Endothelial cell (in vitro differentiated cells): ENCODE measurements around the gene MLKL. TPM values are rescaled to one million over a fixed set of nuclear protein-coding genes. Genes with fewer than 3 reads are reported as not detected.
"Not testable (repeated sequence)": the region's sequence is repeated elsewhere in the genome, so short reads cannot be mapped to it uniquely, and the experiment has no call there.

Source experiments
- DNase-seq: peaks from one replicate; pipeline ENCODE4 v3.0.0; 2021; ENCODE audit warnings: low spot score
- H3K27ac Mint-ChIP-seq: one replicate; pipeline ENCODE4 v1.8.0; 2021; ENCODE audit warnings: mixed read lengths, inconsistent platforms; ENCODE audit not compliant: unreplicated experiment
- H3K27me3 Mint-ChIP-seq: one replicate; pipeline ENCODE4 v1.8.0; 2021; ENCODE audit warnings: mild to moderate bottlenecking, moderate library complexity, mixed read lengths, inconsistent platforms; ENCODE audit not compliant: unreplicated experiment
- H3K36me3 Mint-ChIP-seq: one replicate; pipeline ENCODE4 v1.8.0; 2021; ENCODE audit warnings: mild to moderate bottlenecking, low read depth, mixed read lengths, inconsistent platforms; ENCODE audit not compliant: unreplicated experiment
- H3K4me1 Mint-ChIP-seq: one replicate; pipeline ENCODE4 v1.8.0; 2021; ENCODE audit warnings: mild to moderate bottlenecking, mixed read lengths, inconsistent platforms; ENCODE audit not compliant: unreplicated experiment
- H3K4me3 Mint-ChIP-seq: one replicate; pipeline ENCODE4 v1.8.0; 2021; ENCODE audit warnings: mild to moderate bottlenecking, mixed read lengths, inconsistent platforms; ENCODE audit not compliant: unreplicated experiment
- H3K9me3 Mint-ChIP-seq: one replicate; pipeline ENCODE4 v1.8.0; 2021; ENCODE audit warnings: mixed read lengths, inconsistent platforms; ENCODE audit not compliant: unreplicated experiment
- CTCF ChIP-seq: fragments of 200-600 bp; sonication (generic); IDR thresholded peaks from one replicate; pipeline ENCODE4 v1.5.0; 2021; ENCODE audit warnings: antibody characterized with exemption; ENCODE audit not compliant: unreplicated experiment
- total RNA-seq: library from RNA; stranded (reverse); fragmentation: NEBNext Ultra II Directional; extraction: Animal tissue kit (Norgen Biotek cat#: 25700); gene quantifications from one replicate; pipeline ENCODE4 v1.2.1, GENCODE V29; 2021; ENCODE audit not compliant: unreplicated experiment

Gene MLKL
- total RNA-seq, 1 donor from 2014 or later: 12.3 TPM

- H3K9me3 Mint-ChIP-seq: no peaks in the 10 kb centered on the region
- no peak for TF ChIP-seq CTCF
- H3K4me1 Mint-ChIP-seq: peaks cover 17% of the 10 kb centered on the region
- no peaks in the 10 kb centered on the region for H3K27me3 Mint-ChIP-seq
- DNase-seq: no peak
- H3K4me3 Mint-ChIP-seq: peak overlapping the region; percentile 69
- H3K36me3 Mint-ChIP-seq: peaks cover 17% of the 10 kb centered on the region
- no peak overlapping the region for H3K27ac Mint-ChIP-seq
These were observed 26.8 kb downstream of the MLKL start for GRCh38 chr16:74673876-74674275.

GRCh38 chr16:74668877-74669276 lies 31.8 kb downstream of the MLKL start:
- not testable (repeated sequence) for H3K27ac Mint-ChIP-seq, H3K27me3 Mint-ChIP-seq, H3K4me3 Mint-ChIP-seq, DNase-seq, H3K9me3 Mint-ChIP-seq
- peaks cover 24% of the 10 kb centered on the region for H3K4me1 Mint-ChIP-seq
- H3K36me3 Mint-ChIP-seq: peaks cover 10% of the 10 kb centered on the region

- DNase-seq: peak; percentile 51
- Mint-ChIP-seq H3K9me3 (no peaks in the 10 kb centered on the region), H3K27me3 (peaks cover 2% of the 10 kb centered on the region), H3K27ac (peak overlapping the region; percentile 82), H3K4me1 (peaks cover 20% of the 10 kb centered on the region), H3K36me3 (peaks cover 17% of the 10 kb centered on the region), H3K4me3 (peak overlapping the region; percentile 91)
- TF ChIP-seq CTCF: no peak
These were observed 33.4 kb downstream of the MLKL start for GRCh38 chr16:74667255-74667700.

DNA sequence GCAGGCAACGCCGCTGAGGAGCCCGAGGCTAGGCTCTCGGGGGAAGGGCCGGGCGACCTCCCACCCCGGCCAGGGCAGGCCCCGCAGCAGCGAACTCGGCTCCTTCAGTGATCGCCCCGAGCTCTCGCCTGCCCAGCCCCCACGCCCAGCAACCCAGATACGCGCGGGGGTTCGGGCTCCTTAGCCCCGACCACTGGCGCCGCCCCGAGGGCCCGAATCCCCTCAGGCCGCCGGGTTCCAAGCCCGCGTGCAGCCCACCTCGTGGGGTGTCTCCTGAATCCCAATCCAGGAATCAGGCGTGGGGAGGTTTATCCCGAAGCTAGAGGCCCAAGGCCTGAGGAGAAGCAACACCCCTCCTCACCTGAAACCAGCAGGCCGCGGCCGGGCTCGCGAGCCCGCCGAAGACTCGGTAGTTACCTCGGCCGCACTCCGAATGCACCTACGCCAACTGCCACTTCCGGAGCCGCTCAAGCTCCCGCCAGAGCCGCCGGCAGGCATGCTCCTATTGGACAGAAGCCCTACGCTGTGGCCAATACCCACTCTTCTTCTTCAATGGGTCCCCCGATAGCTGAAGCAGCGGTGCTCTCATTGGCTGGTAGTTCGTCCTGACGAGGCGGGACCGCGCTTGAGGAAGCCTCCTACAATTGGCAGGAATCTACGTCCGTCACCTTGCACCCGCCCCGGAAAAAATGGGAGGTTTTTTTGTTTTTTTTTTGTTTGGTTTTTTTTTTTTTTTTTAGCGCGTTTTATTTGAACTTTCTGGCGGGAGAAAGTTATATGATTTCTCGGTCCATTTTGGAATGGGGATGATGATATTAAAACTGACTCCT lies 34.0 kb downstream of the MLKL start, which contains the start of gene RFWD3:
Gene RFWD3, minus strand, starts transcription at position 453 of the 830 bp plus-strand sequence. CDS start 5,428 bp downstream, outside the sequence.
- H3K4me1 Mint-ChIP-seq: peaks cover 20% of the 10 kb centered on the region

DNA sequence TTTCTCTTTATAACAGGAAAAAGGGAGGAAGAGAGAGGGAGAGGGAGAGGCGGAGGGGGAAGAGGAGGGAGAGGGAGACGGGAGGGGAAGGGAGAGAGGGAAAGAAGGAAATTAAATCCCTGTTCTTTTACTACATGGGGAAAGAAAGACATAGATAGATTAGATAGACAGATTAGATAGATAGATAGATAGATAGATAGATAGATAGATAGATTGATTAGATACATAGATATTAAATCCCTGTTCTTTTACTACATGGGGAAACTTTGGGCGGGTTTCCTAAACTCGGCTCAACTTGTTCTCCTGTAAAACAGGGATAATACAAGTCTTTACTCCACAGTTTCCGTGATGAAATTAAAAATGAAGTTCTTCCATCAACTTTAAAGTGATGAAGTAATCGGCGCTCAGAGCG lies 34.6 kb downstream of the MLKL start:
- TF ChIP-seq CTCF: no peak
- DNase-seq: no peak
- peaks cover 2% of the 10 kb centered on the region for H3K27me3 Mint-ChIP-seq
- peak overlapping the region; percentile 91 for H3K4me3 Mint-ChIP-seq
- peaks cover 20% of the 10 kb centered on the region for H3K4me1 Mint-ChIP-seq
- peak overlapping the region; percentile 86 for H3K27ac Mint-ChIP-seq
- peaks cover 13% of the 10 kb centered on the region for H3K36me3 Mint-ChIP-seq
- no peaks in the 10 kb centered on the region for H3K9me3 Mint-ChIP-seq

More for the DNA sequence above, 34.0 kb downstream of the MLKL start, which contains the start of gene RFWD3:
- H3K9me3 Mint-ChIP-seq: no peaks in the 10 kb centered on the region
- DNase-seq: peak; percentile 90
- peak within 1 kb of the TSS; percentile 91 for H3K4me3 Mint-ChIP-seq
- no peak for TF ChIP-seq CTCF
- peaks cover 2% of the 10 kb centered on the region for H3K27me3 Mint-ChIP-seq
- H3K27ac Mint-ChIP-seq: peak within 1 kb of the TSS; percentile 86
- peaks cover 15% of the 10 kb centered on the region for H3K36me3 Mint-ChIP-seq
